ENCODE measurements around the gene MEAK7. TPM values are rescaled to one million over a fixed set of nuclear protein-coding genes. Genes with fewer than 3 reads are reported as not detected.

MEAK7 gene
- total and polyA plus RNA-seq, 7 donors, result 2.2 to 7.1 (median 2.8) TPM

DNA sequence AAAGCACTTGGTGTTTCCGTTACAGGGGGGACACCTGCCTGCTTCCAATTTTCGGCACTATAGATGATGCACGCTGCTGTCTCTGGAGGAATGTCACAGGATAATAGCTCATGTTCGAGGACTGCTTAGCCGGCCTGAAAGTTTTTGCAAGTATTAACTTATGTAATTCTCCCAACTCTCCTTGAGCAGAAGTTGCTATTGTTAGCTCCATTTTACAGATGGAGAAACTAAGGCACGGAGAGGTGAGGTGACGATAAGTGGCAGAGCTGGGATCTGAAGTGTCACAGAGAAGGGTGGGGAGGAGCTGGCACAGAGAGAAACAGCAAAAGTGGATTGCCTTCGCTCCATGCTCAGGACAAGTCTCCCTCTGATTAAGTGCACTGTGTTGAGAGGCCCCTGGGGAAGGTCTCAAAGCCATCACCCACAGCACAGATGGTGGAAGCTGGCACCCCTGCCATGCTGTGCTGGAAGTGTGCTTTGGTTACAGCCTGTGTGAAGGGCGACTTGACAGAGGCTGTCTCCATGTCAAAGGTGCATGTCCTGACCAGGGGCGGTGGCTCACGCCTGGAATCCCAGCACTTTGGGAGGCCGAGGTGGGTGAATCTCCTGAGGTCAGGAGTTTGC is 40.8 kb upstream of the MEAK7 start:
- Histone ChIP-seq H3K4me3 (no peak overlapping the region), H3K36me3 (ENCODE audit: insufficient read depth in 1 of 2, low read depth in 1 of 2) (no peaks in the 10 kb centered on the region), H3K4me1 (peaks cover 3% of the 10 kb centered on the region), H3K27me3 (ENCODE audit: insufficient read depth in 3 of 3, low read length in 2 of 3) (peaks cover 0 to 8% (median 5%) of the 10 kb centered on the region in 3 donors), H3K9me3 (no peaks in the 10 kb centered on the region), H3K27ac (no peak overlapping the region)
- no peak for ATAC-seq
- WGBS, 3 donors, result 55 to 66% (median 61%) methylated on average over 12 of the region's 12 CpGs
- TF ChIP-seq CTCF (IDR thresholded peaks at IDR 0.05), result no peak
- peak in 1 of 2 donors; percentile 5 for DNase-seq
- intact Hi-C loops (cut with DNase I), result no loop called here

DNA sequence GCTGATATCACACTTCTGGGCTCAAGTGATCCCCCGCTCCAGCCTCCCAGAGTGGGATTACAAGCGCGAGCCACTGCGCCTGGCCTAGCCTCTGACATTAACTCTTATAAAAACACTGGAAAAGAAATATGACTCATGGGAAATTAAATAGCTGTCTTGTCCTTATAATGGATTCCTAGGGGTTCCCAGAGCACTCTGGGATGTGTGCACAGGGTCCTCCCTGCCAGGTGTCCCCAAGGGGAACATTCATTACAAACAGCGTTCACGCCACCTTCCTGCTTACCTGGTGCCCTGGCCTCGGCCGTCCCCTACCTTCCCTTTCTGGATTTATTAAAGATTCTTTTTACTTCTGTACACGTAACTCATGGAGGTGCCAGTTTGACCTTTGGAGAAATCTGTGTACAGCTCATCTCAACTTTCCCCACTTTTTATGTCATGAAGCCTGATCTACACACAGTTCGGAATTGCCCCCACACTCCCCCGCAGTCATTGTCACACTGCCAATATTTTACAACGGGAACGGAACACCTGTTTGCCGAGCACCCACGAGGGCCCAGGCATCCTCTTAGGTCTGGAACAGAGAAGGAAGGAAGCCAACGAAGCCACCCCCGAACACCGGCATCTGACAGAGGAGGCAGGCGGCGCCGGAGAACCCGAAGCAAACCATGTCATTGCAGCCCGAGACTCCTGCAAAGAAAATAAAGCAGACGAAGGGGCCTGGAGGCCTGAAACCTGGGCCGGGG is 39.7 kb upstream of the MEAK7 start:
- no peak for TF ChIP-seq CTCF (IDR thresholded peaks at IDR 0.05)
- H3K27me3 ChIP-seq (ENCODE audit: insufficient read depth in 3 of 3, low read length in 2 of 3), result peaks cover 0 to 8% (median 5%) of the 10 kb centered on the region in 3 donors
- WGBS, 3 donors, result 37 to 42% (median 39%) methylated on average over 25 of the region's 25 CpGs
- no peak overlapping the region for H3K4me3 ChIP-seq
- intact Hi-C loops (cut with DNase I), result no loop called here
- peak in 1 of 2 donors; percentile 43 for DNase-seq
- H3K27ac ChIP-seq, result no peak overlapping the region
- H3K4me1 ChIP-seq, result peaks cover 3% of the 10 kb centered on the region
- no peak for ATAC-seq
- no peaks in the 10 kb centered on the region for H3K9me3 ChIP-seq
- H3K36me3 ChIP-seq (ENCODE audit: insufficient read depth in 1 of 2, low read depth in 1 of 2), result no peaks in the 10 kb centered on the region

DNA sequence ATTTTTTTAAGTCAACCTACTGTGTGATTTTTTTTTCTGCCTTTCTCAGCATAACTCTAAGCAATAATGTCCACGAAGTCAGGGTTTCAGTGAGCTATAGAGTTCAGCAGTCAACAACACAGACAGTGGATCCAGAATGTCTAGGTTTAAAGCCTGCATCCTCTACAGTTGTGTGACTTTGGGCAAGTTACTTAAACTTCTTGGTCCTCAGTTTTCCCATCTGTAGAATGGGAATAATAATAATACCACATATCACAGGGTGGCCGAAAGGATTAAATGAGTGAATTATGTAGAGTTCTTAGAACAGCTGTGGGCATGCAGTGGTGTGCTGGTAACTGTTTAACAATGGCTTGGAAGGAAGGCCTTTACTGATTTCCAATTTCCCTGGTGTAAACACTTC is 38.8 kb upstream of the MEAK7 start:
- H3K9me3 ChIP-seq, result no peaks in the 10 kb centered on the region
- H3K27ac ChIP-seq, result no peak overlapping the region
- DNase-seq (no peak), ATAC-seq (no peak)
- H3K4me1 ChIP-seq, result peaks cover 3% of the 10 kb centered on the region
- no peak for TF ChIP-seq CTCF (IDR thresholded peaks at IDR 0.05)
- WGBS, 3 donors, result 90 to 94% (median 92%) methylated on average over 2 of the region's 2 CpGs
- intact Hi-C loops (cut with DNase I), result no loop called here
- H3K27me3 ChIP-seq (ENCODE audit: insufficient read depth in 3 of 3, low read length in 2 of 3), result peaks cover 0 to 8% (median 5%) of the 10 kb centered on the region in 3 donors
- no peak overlapping the region for H3K4me3 ChIP-seq
- no peaks in the 10 kb centered on the region for H3K36me3 ChIP-seq (ENCODE audit: insufficient read depth in 1 of 2, low read depth in 1 of 2)

DNA sequence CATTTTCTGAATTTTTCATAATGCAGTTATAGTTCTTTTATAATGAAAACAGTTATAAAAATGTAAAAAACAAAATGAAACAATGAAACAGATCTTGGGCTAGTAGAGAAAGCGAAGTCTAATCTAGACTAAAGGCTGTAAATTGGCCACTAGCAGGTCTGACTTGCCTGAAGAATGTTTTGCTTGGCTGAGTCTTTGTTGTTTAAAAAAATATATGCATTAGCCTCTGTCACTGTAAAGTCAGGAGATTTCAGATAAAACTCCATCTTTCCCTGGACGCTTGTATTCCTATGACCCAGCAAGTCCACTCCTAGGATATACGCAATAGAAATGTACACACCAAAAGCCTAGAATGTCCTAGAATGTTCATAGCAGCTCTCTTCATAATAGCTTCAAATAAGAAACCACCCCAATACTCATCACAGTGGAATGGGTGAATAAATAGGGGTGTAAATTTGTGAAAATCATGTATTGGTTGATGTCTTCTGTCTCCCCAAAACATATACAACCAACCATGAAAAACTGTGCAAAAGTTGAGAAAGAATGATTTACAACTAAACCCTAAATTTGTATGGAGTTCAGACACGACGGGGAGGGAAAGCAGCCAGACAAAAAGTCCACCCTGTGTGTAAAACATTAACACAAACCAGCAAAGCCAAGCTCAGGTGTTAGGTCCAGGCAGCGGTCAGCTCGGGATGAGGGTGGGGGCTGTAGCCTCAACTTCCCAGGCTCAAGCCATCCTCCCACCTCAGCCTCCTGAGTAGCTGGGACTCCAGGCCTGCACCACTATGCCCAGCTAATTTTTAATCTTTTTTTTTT is 37.7 kb upstream of the MEAK7 start:
- peaks cover 3% of the 10 kb centered on the region for H3K4me1 ChIP-seq
- TF ChIP-seq CTCF (IDR thresholded peaks at IDR 0.05), result no peak
- DNase-seq (no peak), ATAC-seq (no peak)
- intact Hi-C loops (cut with DNase I), result no loop called here
- no peaks in the 10 kb centered on the region for H3K36me3 ChIP-seq (ENCODE audit: insufficient read depth in 1 of 2, low read depth in 1 of 2)
- peaks cover 0 to 8% (median 5%) of the 10 kb centered on the region in 3 donors for H3K27me3 ChIP-seq (ENCODE audit: insufficient read depth in 3 of 3, low read length in 2 of 3)
- H3K27ac ChIP-seq, result no peak overlapping the region
- 92 to 95% (median 92%) methylated on average over 7 of the region's 7 CpGs for WGBS, 3 donors
- no peaks in the 10 kb centered on the region for H3K9me3 ChIP-seq
- no peak overlapping the region for H3K4me3 ChIP-seq

Data from psoas muscle (tissue), 8 donors.